HepG2 (cell line): ENCODE measurements around the gene JPH3.

ENCODE experiments used
- GABPA ChIP-seq, 2 experiments: IDR thresholded peaks; 2 replicates each; pipeline ENCODE4 v1.6.1; 2011 to 2016; ENCODE audit warnings: low read depth in 2 of 2, low read length in 1 of 2, missing biosample characterization in 1 of 2, missing genetic modification characterization in 1 of 2
- NBN ChIP-seq: fragments of 450-650 bp; conservative IDR thresholded peaks from 2 replicates; pipeline ENCODE4 v1.6.1; 2017
- SMC3 ChIP-seq: IDR thresholded peaks from 2 replicates; pipeline ENCODE4 v1.6.1; 2011; ENCODE audit warnings: low read length, improper control_type of control experiment
- TAF15 ChIP-seq: fragments of 200-400 bp; formaldehyde crosslinking; IDR thresholded peaks from one replicate; pipeline ENCODE4 v1.6.1; 2018; ENCODE audit warnings: mild to moderate bottlenecking, low read depth, low read length; ENCODE audit not compliant: poor library complexity, severe bottlenecking
- ZC3H4 ChIP-seq: sonication (generic); formaldehyde crosslinking; IDR thresholded peaks from 2 replicates; pipeline ENCODE4 v1.4.0; 2020; ENCODE audit warnings: missing genetic modification reagents, borderline replicate concordance
- ZIK1 ChIP-seq: sonication (generic); formaldehyde crosslinking; IDR thresholded peaks from 2 replicates; pipeline ENCODE4 v1.5.0; 2020; ENCODE audit warnings: mild to moderate bottlenecking, low read depth, missing genetic modification reagents, borderline replicate concordance
- ZNF552 ChIP-seq: sonication (generic); formaldehyde crosslinking; IDR thresholded peaks from 2 replicates; pipeline ENCODE4 v1.9.0; 2022; ENCODE audit warnings: missing genetic modification reagents, mild to moderate bottlenecking, borderline replicate concordance
- TF ChIP-seq, protein P1 (sequence below): sonication (generic); formaldehyde crosslinking; IDR thresholded peaks from 2 replicates; pipeline ENCODE4 v1.5.0; 2020; ENCODE audit warnings: mild to moderate bottlenecking, missing genetic modification reagents, moderate library complexity
- TF ChIP-seq, protein P2 (sequence below): sonication (generic); formaldehyde crosslinking; IDR thresholded peaks from 2 replicates; pipeline ENCODE4 v1.4.0; 2020; ENCODE audit warnings: low read depth, mild to moderate bottlenecking, missing genetic modification reagents
- TF ChIP-seq, protein P3 (sequence below): sonication (generic); formaldehyde crosslinking; conservative IDR thresholded peaks from 2 replicates; pipeline ENCODE4 v1.4.0; 2020; ENCODE audit warnings: missing genetic modification reagents
- TF ChIP-seq, protein P4 (sequence below): sonication (generic); formaldehyde crosslinking; conservative IDR thresholded peaks from 2 replicates; pipeline ENCODE4 v1.4.0; 2020; ENCODE audit warnings: missing genetic modification reagents
- TF ChIP-seq, protein P5 (sequence below): sonication (generic); formaldehyde crosslinking; IDR thresholded peaks from 2 replicates; pipeline ENCODE4 v1.5.0; 2020; ENCODE audit warnings: missing genetic modification reagents, mild to moderate bottlenecking, borderline replicate concordance

DNA sequence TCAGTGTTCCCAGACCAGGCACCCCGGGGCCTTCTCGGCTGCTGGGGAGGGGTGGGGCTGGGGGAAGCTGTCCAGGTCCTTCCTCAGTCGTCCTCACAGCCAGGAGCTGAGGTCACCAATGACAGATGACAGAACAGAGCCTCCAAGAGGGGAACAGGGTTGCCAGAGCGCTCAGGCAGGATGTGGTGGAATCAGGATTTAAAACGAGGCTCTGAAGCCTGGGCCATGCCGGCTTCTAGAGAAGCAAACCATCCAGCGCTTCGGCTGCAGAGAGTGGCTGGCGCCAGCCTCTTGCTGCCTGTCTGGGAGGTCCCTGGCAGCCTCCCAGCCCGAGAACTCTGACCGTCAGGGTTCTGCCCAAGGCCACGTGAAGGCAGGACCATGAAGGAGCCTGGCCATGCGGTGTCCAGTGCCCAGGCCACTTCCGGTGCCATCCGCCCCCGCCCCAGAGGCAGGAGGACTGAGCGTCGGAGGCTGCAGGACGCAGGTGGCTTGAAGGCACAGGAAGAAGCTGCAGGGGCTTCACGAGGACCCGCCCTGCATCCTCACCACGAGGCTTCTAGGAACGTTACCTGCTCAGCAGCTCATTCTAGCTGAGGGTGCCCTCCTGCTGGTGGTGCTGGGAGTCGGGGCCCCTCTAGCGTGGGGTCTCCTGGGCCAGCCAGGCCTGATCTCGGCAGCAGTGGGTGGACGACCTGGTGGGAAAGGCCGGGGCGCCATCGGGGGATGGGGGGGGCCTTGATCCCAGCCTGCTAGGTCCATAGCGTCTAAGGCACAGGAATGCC is 85.0 kb downstream of the JPH3 start:
- TF ChIP-seq SMC3 (no peak), ZNF552 (CRISPR knock-in tag) (no peak), NBN (no peak), ZIK1 (CRISPR knock-in tag) (no peak), GABPA (IDR thresholded peaks at IDR 0.05; ENCODE audit: low read depth, low read length) (no peak), GABPA (CRISPR knock-in tag; IDR thresholded peaks at IDR 0.05; ENCODE audit: low read depth) (no peak), ZC3H4 (no peak), TAF15 (no peak)
- TF ChIP-seq, protein P1, sequence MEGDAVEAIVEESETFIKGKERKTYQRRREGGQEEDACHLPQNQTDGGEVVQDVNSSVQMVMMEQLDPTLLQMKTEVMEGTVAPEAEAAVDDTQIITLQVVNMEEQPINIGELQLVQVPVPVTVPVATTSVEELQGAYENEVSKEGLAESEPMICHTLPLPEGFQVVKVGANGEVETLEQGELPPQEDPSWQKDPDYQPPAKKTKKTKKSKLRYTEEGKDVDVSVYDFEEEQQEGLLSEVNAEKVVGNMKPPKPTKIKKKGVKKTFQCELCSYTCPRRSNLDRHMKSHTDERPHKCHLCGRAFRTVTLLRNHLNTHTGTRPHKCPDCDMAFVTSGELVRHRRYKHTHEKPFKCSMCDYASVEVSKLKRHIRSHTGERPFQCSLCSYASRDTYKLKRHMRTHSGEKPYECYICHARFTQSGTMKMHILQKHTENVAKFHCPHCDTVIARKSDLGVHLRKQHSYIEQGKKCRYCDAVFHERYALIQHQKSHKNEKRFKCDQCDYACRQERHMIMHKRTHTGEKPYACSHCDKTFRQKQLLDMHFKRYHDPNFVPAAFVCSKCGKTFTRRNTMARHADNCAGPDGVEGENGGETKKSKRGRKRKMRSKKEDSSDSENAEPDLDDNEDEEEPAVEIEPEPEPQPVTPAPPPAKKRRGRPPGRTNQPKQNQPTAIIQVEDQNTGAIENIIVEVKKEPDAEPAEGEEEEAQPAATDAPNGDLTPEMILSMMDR: no peak
- TF ChIP-seq, protein P2, sequence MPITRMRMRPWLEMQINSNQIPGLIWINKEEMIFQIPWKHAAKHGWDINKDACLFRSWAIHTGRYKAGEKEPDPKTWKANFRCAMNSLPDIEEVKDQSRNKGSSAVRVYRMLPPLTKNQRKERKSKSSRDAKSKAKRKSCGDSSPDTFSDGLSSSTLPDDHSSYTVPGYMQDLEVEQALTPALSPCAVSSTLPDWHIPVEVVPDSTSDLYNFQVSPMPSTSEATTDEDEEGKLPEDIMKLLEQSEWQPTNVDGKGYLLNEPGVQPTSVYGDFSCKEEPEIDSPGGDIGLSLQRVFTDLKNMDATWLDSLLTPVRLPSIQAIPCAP (CRISPR knock-in tag): no peak
- TF ChIP-seq, protein P3, sequence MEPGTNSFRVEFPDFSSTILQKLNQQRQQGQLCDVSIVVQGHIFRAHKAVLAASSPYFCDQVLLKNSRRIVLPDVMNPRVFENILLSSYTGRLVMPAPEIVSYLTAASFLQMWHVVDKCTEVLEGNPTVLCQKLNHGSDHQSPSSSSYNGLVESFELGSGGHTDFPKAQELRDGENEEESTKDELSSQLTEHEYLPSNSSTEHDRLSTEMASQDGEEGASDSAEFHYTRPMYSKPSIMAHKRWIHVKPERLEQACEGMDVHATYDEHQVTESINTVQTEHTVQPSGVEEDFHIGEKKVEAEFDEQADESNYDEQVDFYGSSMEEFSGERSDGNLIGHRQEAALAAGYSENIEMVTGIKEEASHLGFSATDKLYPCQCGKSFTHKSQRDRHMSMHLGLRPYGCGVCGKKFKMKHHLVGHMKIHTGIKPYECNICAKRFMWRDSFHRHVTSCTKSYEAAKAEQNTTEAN: no peak
- TF ChIP-seq, protein P4, sequence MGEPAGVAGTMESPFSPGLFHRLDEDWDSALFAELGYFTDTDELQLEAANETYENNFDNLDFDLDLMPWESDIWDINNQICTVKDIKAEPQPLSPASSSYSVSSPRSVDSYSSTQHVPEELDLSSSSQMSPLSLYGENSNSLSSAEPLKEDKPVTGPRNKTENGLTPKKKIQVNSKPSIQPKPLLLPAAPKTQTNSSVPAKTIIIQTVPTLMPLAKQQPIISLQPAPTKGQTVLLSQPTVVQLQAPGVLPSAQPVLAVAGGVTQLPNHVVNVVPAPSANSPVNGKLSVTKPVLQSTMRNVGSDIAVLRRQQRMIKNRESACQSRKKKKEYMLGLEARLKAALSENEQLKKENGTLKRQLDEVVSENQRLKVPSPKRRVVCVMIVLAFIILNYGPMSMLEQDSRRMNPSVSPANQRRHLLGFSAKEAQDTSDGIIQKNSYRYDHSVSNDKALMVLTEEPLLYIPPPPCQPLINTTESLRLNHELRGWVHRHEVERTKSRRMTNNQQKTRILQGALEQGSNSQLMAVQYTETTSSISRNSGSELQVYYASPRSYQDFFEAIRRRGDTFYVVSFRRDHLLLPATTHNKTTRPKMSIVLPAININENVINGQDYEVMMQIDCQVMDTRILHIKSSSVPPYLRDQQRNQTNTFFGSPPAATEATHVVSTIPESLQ (CRISPR knock-in tag): no peak
- TF ChIP-seq, protein P5, sequence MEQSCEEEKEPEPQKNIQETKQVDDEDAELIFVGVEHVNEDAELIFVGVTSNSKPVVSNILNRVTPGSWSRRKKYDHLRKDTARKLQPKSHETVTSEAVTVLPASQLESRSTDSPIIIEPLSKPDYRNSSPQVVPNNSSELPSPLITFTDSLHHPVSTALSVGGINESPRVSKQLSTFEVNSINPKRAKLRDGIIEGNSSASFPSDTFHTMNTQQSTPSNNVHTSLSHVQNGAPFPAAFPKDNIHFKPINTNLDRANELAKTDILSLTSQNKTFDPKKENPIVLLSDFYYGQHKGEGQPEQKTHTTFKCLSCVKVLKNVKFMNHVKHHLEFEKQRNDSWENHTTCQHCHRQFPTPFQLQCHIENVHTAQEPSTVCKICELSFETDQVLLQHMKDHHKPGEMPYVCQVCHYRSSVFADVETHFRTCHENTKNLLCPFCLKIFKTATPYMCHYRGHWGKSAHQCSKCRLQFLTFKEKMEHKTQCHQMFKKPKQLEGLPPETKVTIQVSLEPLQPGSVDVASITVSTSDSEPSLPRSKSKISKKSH (CRISPR knock-in tag): no peak
